Skeletal muscle cell (primary cell): ENCODE results near the gene CBX5.
A peak's percentile ranks its signal among the peaks of the same experiment; 100 is the strongest.
"Not testable (repeated sequence)": the region's sequence is repeated elsewhere in the genome, so short reads cannot be mapped to it uniquely, and the experiment has no call there.

Experiments
- DNase-seq: peaks from one replicate; pipeline ENCODE4 v3.0.0-alpha.2; 2010; ENCODE audit warnings: low read depth
- H3K4me3 ChIP-seq: 2 replicates; pipeline ENCODE4 v1.5.1; 2011; ENCODE audit warnings: low read depth, mild to moderate bottlenecking, control low read depth, low read length, moderate library complexity

Gene CBX5

DNA sequence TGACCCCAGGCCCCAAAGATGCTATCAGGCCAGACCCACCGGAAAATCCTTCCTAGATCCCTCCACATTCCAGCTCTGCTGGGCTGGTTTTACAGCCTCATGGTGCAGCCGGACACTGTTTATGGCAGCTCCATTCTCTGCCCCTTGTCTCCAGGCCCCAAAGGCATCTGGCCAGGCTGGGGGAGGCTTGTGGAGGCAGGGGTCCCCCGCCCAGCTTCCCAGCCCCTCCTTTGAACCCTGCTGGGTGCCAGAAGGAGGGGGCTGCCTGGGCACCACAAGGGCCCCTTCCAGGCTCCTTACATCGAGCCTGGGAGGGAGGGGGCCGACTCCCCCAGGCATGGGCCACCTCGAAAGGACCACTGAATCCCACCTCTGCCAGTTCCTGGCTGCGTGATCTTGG, 71.3 kb downstream of the CBX5 start:
- H3K4me3 ChIP-seq: no peak overlapping the region
- DNase-seq: no peak

DNA sequence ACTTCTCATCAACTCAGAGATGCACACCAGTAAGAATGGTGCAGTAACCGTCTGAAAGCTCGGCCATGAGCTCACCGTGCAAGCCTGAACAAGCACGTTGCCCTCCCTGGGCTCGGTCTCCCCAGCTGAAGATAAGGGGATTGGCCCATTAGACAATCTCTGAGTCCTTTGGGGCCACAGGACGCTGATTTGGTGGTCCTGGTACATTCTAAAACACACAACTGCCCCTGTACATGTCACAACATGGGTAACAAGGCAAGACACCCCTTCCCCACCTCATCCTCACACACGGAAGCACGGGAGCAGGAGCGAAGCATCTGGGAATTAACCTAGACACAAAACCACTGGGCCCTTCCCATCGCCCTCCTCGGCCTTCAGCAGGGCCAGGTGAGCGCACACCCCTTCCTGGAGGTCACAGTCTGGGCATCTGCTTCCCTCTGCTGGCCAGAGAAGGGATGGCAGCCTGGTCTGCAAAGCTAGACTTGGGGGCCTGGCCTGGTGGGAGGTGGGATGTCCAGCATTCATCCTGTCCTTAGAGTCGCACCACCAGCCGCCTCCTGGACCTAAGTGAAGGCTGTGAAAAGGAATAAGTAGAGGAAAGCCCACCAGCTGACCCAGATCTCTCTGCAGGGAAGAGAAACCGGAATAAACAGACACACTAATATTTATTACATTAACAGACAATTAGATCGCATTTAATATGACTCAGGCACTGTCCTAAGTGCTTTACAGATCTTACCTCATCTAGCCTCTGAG, 72.2 kb downstream of the CBX5 start:
- no peak overlapping the region for H3K4me3 ChIP-seq
- no peak for DNase-seq

GRCh38 chr12:54206791-54207190, 73.1 kb downstream of the CBX5 start:
- H3K4me3 ChIP-seq: no peak overlapping the region
- DNase-seq: no peak

GRCh38 chr12:54204316-54204715, 75.6 kb downstream of the CBX5 start:
- DNase-seq: no peak
- H3K4me3 ChIP-seq: no peak overlapping the region

DNA sequence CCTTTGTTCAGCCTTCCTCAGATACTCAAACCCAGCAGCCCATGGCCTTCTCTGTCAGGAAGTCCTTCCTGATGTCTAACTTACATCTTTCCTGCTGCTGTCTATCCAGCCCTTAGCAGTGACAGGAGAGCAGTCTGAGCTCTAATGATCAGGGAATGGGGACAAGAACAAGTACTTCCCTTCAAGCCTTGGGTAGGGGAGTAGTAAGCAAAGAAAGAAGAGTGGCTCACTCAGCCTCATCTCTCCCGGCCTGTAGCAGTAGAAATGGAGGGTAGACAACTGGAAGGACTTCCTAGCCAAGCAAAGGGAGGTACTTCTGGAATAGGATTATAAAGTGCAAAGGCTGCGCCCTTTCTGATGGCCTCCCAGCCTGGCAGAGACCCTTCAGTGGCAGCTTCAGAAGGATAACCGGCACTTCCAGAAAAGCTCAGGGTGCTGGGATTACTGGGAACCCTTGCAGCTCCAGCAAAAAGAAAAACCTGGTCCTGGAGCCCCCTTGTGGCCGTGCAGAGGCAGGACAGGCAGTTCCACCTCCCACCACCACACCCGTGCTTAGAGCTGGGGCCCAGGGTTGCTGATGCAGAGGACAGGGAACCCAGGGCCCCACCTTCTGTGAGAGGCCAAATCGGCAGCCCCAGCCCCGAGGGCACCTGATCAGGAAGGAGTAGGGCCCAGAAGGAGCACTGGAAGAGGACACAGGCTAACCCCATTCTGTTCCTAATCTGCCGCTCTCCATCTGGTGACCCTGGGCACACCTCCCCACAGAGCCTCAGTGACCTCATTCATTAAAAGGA, 78.7 kb downstream of the CBX5 start:
- no peak overlapping the region for H3K4me3 ChIP-seq
- no peak for DNase-seq

DNA sequence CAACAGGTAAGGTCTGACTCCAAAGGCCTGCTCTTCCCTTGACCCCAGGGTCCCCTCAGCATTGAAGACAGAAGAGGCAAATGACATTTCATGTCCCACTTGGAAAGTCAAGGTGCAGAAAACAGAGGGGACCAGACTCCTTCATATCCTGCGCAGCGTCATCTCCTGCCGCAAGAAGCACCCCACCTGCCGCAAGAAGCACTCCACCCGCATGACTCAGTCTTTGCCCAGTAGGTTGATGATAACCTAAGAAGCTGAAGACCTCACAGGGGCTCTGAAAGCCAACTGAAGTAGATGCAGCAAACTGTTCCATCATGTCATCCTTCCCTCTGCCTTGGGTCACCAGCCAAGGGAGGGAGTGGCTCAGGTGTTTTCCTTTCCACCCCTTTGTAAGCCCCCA, 79.5 kb downstream of the CBX5 start:
- DNase-seq: no peak
- no peak overlapping the region for H3K4me3 ChIP-seq

GRCh38 chr12:54199917-54200316, 80.0 kb downstream of the CBX5 start:
- no peak overlapping the region for H3K4me3 ChIP-seq
- no peak for DNase-seq

DNA sequence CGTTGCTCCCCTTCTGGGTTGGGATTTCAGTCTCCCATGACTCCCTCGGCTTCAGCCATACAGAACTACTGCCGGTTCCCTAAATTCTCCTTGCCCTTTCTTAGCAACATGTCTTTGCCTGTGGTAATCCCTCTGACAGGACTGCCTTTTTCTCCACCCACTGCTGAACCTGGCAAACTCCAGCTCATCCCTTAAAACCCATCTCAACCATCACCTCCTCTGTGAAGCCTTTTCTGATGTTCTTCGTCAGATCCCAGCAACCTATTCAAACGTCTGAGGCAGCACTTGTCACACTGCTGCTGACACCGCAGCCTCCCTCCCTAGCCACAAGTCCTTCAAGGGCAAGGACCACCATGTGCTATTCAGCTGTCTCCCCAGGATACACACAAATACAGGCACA, 80.9 kb downstream of the CBX5 start:
- no peak overlapping the region for H3K4me3 ChIP-seq
- no peak for DNase-seq

DNA sequence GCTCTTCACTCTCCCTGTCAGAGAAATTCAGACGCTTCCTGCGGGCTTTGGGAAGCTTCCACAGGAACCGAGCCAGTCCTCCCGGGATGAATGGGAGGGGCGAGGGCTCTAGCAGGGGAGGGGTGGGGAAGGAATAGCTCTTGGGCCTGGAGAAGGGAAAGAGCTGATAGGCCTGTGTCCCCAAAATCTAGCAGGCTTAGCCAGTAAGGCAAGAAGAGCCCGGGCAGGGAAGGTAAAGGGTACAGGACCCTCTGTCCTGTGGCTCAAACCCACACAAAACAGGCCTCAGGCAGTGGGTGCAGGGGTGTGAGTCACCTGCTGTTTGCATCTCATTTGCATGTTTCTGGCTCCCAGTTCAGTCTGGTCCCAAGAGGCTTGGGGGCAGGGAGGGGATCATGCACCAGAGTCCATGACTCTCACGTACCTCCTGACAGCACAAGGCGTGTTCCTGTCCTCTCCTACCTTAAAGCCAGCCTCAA, 82.5 kb downstream of the CBX5 start:
- H3K4me3 ChIP-seq: no peak overlapping the region
- DNase-seq: no peak

GRCh38 chr12:54197010-54197409, 82.9 kb downstream of the CBX5 start:
- H3K4me3 ChIP-seq: no peak overlapping the region
- DNase-seq: no peak

GRCh38 chr12:54196396-54196795, 83.5 kb downstream of the CBX5 start:
- no peak for DNase-seq

GRCh38 chr12:54195737-54196347, 84.1 kb downstream of the CBX5 start:
- peak; percentile 47 for DNase-seq
- H3K4me3 ChIP-seq: no peak overlapping the region

More at GRCh38 chr12:54196396-54196795, 83.5 kb downstream of the CBX5 start:
- H3K4me3 ChIP-seq: no peak overlapping the region

GRCh38 chr12:54195080-54195736, 84.7 kb downstream of the CBX5 start:
- H3K4me3 ChIP-seq: no peak overlapping the region
- DNase-seq: no peak

GRCh38 chr12:54194611-54195010, 85.3 kb downstream of the CBX5 start:
- not testable (repeated sequence) for H3K4me3 ChIP-seq, DNase-seq

DNA sequence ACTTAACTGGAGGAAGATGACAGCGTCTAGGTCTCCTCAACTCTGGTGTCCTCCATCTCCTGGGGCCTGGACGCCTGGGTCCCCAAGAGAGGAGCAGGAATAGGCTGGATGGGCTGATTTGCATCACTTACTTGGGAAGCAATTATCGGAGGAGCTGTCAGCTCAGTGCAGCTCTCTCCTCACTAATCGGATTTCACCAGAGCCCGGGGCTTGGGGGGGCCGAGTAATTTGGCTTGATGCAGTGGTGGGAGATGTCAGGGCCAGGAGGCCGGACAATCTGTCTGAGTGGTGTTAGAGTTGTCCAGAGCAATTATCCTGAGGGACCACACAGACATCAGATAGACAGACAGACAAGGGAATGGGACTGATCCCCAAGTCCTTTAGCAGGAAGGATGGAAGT, 86.5 kb downstream of the CBX5 start:
- DNase-seq: no peak
- no peak overlapping the region for H3K4me3 ChIP-seq

DNA sequence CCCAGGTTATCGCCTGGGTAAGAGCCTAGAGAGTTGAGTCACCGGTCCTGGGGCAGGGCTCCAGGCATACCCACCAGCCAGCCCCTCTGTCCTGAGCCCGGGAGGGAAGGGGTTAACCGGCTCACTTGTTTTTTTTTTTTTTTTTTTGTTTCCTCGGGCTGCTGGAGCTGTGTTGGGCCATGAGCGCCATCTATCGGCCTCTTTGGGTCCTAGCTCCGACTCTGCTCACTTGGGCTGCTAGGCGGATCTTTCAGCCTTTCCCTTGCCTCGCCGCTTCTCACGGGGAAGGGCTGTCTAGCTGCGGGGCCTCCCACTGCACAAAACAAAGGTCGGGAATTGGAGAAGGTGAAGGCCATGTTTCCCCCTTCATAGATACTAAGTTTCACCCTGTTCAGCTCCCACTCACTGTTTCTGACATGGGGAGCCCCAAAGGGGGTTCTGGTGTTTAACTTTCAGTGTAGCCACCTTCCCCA, 88.3 kb downstream of the CBX5 start:
- no peak overlapping the region for H3K4me3 ChIP-seq
- no peak for DNase-seq

DNA sequence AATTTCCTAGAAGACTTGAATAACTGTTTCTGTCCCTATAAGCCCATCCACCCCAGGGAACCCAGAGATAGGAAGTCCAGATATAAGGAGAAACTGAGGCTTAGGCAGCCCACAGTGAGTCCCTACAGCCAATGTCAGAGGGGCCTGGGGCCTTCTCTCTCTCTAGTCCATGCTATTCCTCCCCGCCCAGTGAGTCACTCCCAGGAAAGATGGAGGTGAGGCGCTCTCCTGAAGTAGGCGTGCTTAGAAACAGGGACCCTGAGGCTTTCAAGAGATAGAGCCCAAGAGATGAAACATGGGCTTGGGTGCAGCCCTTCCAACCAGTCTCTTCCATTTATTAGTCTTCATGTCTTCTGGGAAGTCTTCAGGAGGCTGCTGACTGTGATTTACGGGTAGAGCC, 88.8 kb downstream of the CBX5 start:
- DNase-seq: no peak
- no peak overlapping the region for H3K4me3 ChIP-seq

DNA sequence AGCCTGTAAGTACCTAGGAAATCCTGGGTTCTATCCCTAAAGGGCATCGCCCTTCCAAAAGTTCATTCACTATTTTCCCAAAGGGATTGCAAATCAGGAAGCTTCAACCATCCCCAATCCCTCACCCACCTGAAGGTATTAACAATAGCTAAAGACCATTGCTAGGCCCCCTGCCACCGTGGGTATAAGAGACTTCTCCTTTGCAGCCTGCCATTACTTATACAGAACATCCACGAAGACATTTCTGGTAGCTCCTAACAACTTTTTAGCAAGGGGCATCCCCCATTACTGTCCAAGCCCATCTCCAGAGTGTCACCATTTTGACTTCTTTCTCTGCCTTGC, 90.8 kb downstream of the CBX5 start:
- DNase-seq: no peak
- H3K4me3 ChIP-seq: peak overlapping the region; percentile 87

- no peak overlapping the region for H3K4me3 ChIP-seq
- no peak for DNase-seq
Measured at GRCh38 chr12:54187075-54187474, 92.8 kb downstream of the CBX5 start.

DNA sequence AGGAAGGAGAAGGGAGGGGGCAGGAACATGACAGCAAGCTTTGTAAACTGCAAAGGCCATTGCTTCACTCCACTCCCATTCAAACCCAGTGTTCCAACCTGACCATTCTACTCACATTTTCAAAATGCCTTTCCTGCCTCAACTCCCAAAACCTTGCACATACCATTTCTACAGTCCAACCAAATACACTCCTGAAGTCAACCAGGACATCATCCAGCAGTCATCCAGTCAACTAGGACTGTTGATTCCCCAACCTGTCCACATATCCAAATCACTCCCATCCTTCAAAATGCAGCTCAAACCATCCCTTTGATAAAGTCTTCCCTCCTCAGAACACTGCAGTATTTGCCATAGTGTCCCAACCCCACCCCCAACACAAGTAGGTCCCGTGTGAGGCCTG, 94.0 kb downstream of the CBX5 start:
- no peak for DNase-seq
- H3K4me3 ChIP-seq: no peak overlapping the region
